ENCODE data around the gene MEIS1. TPM values are rescaled to one million over a fixed set of nuclear protein-coding genes. Genes with fewer than 3 reads are reported as not detected.

MEIS1 gene
- total and polyA plus RNA-seq, 2 of the 8 experiments (the other 6 are each of a cell fraction or from before 2014, with no cell fraction given), result 0.17 to 1.2 TPM

DNA sequence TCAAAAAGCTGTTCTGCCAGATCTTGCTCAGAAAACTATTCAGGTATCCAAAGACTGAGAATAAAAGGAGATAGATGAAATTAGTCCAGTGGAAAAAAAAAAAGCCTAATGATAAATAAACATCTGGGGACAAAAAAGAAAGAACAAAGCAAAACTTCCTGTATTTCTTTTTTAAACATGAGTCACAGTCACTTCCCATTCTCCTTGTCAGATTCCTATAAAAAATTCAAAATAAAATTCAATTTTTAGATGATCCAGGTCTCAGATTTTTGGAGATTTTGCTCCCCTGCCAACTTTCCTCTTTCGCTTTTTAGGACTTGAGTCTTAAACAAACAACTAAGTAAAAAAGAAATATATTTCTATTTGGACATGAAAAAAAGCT, 127.4 kb downstream of the MEIS1 start:
- Histone ChIP-seq H3K4me1 (replicated peaks in 1 of 4; ENCODE audit: control insufficient read depth in 3 of 4, insufficient read depth in 4 of 4, low read length in 3 of 4) (peaks cover 0 to 4% (median 1%) of the 10 kb centered on the region in 4 experiments; a peak in 2 of 7 replicates), H3K14ac (ENCODE audit: insufficient read length) (no peak overlapping the region), H3K23me2 (ENCODE audit: low read depth, low read length) (no peaks in the 10 kb centered on the region), H3K27ac (ENCODE audit: low read depth, low read length) (no peak overlapping the region), H3K9ac (replicated peaks in 1 of 4; ENCODE audit: extremely low read depth in 1 of 4, low read depth in 3 of 4, low read length in 3 of 4) (no peak overlapping the region), H3K4me3 (ENCODE audit: extremely low read depth in 1 of 4, insufficient read depth in 2 of 4, low read depth in 3 of 4, low read length in 4 of 4) (no peak overlapping the region), H4K8ac (ENCODE audit: extremely low read depth, insufficient read depth, low read length) (no peak overlapping the region), H3K23ac (ENCODE audit: insufficient read length) (no peak overlapping the region), H3K79me1 (ENCODE audit: low read depth, low read length) (no peaks in the 10 kb centered on the region), H2AK5ac (ENCODE audit: low read depth, low read length) (no peak overlapping the region), H2BK120ac (replicated peaks; ENCODE audit: low read depth, low read length) (no peak overlapping the region), H3K27me3 (replicated peaks in 1 of 4; ENCODE audit: control insufficient read depth in 3 of 4, extremely low read depth in 1 of 4, insufficient read depth in 3 of 4, low read length in 3 of 4) (no peaks in the 10 kb centered on the region), H4K20me1 (replicated peaks in 1 of 2; ENCODE audit: control insufficient read depth in 1 of 2, insufficient read depth in 2 of 2, low read length in 2 of 2) (no peaks in the 10 kb centered on the region), H4K91ac (replicated peaks; ENCODE audit: insufficient read length, low read length) (no peak overlapping the region), H4K5ac (ENCODE audit: insufficient read length, low read depth, low read length) (no peak overlapping the region), H3K9me3 (ENCODE audit: insufficient read depth in 2 of 2, low read depth in 1 of 2, low read length in 1 of 2) (no peaks in the 10 kb centered on the region), H2BK20ac (ENCODE audit: low read length) (no peak overlapping the region), H3K4ac (replicated peaks; ENCODE audit: insufficient read length, low read depth, low read length) (no peak overlapping the region), H2BK15ac (ENCODE audit: low read length) (no peak overlapping the region), H2AFZ (ENCODE audit: low read length) (no peak overlapping the region), H3K4me2 (ENCODE audit: insufficient read depth in 1 of 2, low read depth in 2 of 2, low read length in 2 of 2) (peak overlapping the region in 1 of 2 experiments; percentile 12; a peak in 1 of 4 replicates), H3K79me2 (ENCODE audit: control insufficient read depth in 1 of 2, insufficient read depth in 2 of 2, low read length in 2 of 2) (no peaks in the 10 kb centered on the region), H3K56ac (replicated peaks; ENCODE audit: insufficient read length, low read depth, low read length) (no peak overlapping the region), H3K36me3 (ENCODE audit: control insufficient read depth in 2 of 4, insufficient read depth in 4 of 4, low read length in 3 of 4) (no peaks in the 10 kb centered on the region), H2BK12ac (ENCODE audit: low read depth, low read length) (no peak overlapping the region), H2BK5ac (ENCODE audit: low read depth, low read length) (no peak overlapping the region), H3K18ac (ENCODE audit: extremely low read depth, low read length) (no peak overlapping the region)
- ChIA-PET POLR2A (ENCODE audit: partially characterized antibody) (no interaction called here), CTCF (ENCODE audit: partially characterized antibody) (no interaction called here)
- no peak for DNase-seq (ENCODE audit: low read depth in 1 of 2, low spot score in 2 of 2)
- no peak for FAIRE-seq
- 57% methylated on average over 1 of the region's 1 CpG; no CpG with 5 or more reads in 1 of the 2 experiments for WGBS, 2 experiments (ENCODE audit: extremely low coverage in 1 of 2, insufficient coverage in 1 of 2, insufficient read length in 1 of 2, insufficient replicate concordance in 2 of 2, low coverage in 1 of 2, low lambda C conversion rate in 2 of 2, missing lambda C conversion rate in 1 of 2)
- TF ChIP-seq TAF1 (IDR thresholded peaks at IDR 0.05; ENCODE audit: low read depth, low read length) (no peak), NRF1 (IDR thresholded peaks at IDR 0.05; ENCODE audit: low read depth, low read length) (no peak), POU5F1 (IDR thresholded peaks at IDR 0.05; ENCODE audit: low read depth, low read length) (no peak), BCL11A (IDR thresholded peaks at IDR 0.05; ENCODE audit: low read depth in 2 of 2, low read length in 2 of 2) (no peak), TAF7 (optimal IDR thresholded peaks at IDR 0.05; ENCODE audit: borderline replicate concordance, low read depth, low read length) (no peak), RAD21 (IDR thresholded peaks at IDR 0.05 in 1 of 2, conservative IDR thresholded peaks at IDR 0.05 in 1 of 2; ENCODE audit: low read depth in 2 of 2, low read length in 2 of 2) (no peak), MAFK (IDR thresholded peaks at IDR 0.05; ENCODE audit: low read depth, low read length) (no peak), ASH2L (IDR thresholded peaks at IDR 0.05; ENCODE audit: low read length) (no peak), CEBPB (IDR thresholded peaks at IDR 0.05; ENCODE audit: low read depth, low read length) (no peak), CREB1 (IDR thresholded peaks at IDR 0.05) (no peak), SAP30 (IDR thresholded peaks at IDR 0.05; ENCODE audit: insufficient read depth, insufficient replicate concordance, low read length) (no peak)
- TF ChIP-seq, protein P1, sequence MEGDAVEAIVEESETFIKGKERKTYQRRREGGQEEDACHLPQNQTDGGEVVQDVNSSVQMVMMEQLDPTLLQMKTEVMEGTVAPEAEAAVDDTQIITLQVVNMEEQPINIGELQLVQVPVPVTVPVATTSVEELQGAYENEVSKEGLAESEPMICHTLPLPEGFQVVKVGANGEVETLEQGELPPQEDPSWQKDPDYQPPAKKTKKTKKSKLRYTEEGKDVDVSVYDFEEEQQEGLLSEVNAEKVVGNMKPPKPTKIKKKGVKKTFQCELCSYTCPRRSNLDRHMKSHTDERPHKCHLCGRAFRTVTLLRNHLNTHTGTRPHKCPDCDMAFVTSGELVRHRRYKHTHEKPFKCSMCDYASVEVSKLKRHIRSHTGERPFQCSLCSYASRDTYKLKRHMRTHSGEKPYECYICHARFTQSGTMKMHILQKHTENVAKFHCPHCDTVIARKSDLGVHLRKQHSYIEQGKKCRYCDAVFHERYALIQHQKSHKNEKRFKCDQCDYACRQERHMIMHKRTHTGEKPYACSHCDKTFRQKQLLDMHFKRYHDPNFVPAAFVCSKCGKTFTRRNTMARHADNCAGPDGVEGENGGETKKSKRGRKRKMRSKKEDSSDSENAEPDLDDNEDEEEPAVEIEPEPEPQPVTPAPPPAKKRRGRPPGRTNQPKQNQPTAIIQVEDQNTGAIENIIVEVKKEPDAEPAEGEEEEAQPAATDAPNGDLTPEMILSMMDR (IDR thresholded peaks at IDR 0.05; ENCODE audit: control extremely low read depth in 1 of 3, insufficient read depth in 1 of 3, low read depth in 1 of 3, low read length in 3 of 3), result no peak

All from H1 (cell line).